Measurements from ENCODE around the gene HESX1.

HESX1 gene

DNA sequence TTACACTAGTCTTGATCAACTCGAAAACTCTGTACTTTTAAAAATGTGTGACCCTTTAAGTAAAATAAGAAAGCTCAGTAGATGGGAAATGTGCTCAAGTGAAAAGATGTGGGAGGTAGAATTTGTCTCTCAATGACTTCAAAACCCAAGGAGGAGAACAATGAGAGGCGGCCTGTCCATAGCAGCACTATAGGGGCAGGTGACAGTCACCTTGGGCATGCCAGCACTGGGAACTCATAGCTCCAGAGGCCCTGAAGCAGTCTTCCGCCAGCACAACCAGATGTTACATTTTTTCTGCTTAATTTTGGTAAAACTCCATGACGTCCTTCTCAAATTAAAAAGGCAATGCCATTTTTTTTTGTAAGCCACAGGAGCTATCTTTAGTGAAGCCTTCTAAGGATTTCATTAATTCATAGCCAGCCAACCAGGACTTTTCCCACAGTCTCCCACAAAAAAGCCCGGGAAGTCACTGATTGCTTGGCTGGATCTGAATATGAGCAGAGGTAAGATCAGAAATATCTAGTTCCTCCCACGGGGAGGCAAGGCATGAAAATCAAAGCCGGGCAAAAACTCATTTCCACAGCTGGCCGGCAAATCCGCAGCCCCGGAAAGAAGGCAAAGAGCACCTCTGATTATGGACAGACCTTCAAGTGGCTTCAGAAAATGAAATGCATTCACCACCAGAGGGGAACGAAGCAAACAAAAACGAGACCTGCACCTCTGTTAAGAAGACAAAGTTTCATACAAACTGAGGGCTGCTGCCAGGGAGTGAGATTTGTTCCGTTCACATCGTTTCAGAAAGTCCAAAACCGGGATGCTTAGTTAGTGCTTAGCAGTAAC is 45.1 kb downstream of the HESX1 start:
- H3K4me2 ChIP-seq (ENCODE audit: low read depth, low read length, poor library complexity, severe bottlenecking), result no peak overlapping the region
- TF ChIP-seq EZH2phosphoT487 (IDR thresholded peaks at IDR 0.05; ENCODE audit: borderline replicate concordance), result no peak
- TF ChIP-seq, protein P1, sequence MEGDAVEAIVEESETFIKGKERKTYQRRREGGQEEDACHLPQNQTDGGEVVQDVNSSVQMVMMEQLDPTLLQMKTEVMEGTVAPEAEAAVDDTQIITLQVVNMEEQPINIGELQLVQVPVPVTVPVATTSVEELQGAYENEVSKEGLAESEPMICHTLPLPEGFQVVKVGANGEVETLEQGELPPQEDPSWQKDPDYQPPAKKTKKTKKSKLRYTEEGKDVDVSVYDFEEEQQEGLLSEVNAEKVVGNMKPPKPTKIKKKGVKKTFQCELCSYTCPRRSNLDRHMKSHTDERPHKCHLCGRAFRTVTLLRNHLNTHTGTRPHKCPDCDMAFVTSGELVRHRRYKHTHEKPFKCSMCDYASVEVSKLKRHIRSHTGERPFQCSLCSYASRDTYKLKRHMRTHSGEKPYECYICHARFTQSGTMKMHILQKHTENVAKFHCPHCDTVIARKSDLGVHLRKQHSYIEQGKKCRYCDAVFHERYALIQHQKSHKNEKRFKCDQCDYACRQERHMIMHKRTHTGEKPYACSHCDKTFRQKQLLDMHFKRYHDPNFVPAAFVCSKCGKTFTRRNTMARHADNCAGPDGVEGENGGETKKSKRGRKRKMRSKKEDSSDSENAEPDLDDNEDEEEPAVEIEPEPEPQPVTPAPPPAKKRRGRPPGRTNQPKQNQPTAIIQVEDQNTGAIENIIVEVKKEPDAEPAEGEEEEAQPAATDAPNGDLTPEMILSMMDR (conservative IDR thresholded peaks at IDR 0.05; ENCODE audit: low read length), result no peak
- H2AFZ ChIP-seq (ENCODE audit: low read length), result no peak overlapping the region
- no peaks in the 10 kb centered on the region for H3K79me2 ChIP-seq (ENCODE audit: insufficient read depth, low read length)
- H3K4me1 ChIP-seq (ENCODE audit: insufficient read depth, low read length, poor library complexity, severe bottlenecking), result peaks cover 40% of the 10 kb centered on the region
- no peak overlapping the region for H3K4me3 ChIP-seq (ENCODE audit: low read length, poor library complexity, severe bottlenecking)
- no peak overlapping the region for H3K9ac ChIP-seq (ENCODE audit: low read depth, low read length, poor library complexity, severe bottlenecking)
- no peaks in the 10 kb centered on the region for H3K9me2 ChIP-seq (replicated peaks; ENCODE audit: low read depth, low read length)
- H3K9me3 ChIP-seq (ENCODE audit: insufficient read depth, low read depth, low read length), result no peaks in the 10 kb centered on the region
- H3K27me3 ChIP-seq (ENCODE audit: insufficient read depth, low read length, poor library complexity, severe bottlenecking), result no peaks in the 10 kb centered on the region
- H3K36me3 ChIP-seq (ENCODE audit: insufficient read depth, low read length), result no peaks in the 10 kb centered on the region
- no peaks in the 10 kb centered on the region for H4K20me1 ChIP-seq (ENCODE audit: insufficient read depth, low read length, poor library complexity, severe bottlenecking)
- H3F3A ChIP-seq (ENCODE audit: low read depth), result no peaks in the 10 kb centered on the region

DNA sequence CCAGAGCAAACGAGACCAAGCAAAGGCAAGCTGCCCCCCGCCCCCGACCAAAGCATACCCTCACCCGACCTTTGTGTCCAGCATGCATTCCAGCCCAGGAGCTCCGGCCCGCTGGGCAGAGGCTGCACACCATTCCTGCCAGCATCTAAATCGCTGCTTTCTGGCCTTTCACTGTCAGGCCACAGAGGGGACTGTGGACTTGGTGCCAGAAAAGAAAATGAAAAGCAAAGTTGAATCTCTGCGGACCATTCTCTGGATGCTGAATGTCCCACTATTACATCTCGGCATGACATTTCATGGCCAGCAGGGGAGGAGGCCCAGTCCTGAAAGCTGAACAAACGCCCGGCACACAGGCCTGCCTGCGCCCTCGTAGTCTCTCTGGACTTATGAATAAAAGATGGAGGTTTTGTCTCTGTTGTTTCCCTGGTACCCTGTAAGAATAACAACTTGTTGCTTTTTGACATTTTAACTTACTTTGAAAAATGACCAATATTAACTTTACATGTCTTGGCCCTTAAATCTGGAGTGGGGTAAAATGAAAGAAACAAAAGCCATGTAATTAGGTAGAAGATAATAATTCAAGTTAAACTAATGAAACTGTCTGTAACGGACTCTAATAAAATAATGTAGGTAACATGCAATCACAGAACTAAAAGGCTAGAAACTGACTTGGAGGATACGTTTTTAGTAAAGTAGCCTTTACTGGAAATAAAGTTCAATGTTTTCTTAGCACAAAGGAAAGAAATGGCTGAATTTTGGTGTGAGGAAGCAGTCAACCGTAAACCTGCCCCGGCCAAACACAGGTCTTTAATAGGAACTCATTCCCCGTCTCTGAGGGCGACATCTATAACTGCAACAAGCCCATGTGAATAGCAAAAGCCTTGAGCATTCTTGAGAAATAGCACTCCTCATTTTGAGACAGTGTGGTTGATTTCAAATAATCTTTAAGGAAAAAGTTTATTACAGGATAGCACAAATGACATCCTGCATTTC is 47.3 kb downstream of the HESX1 start:
- Histone ChIP-seq H3K4me3 (ENCODE audit: low read length, poor library complexity, severe bottlenecking) (no peak overlapping the region), H3K4me2 (ENCODE audit: low read depth, low read length, poor library complexity, severe bottlenecking) (no peak overlapping the region), H3K36me3 (ENCODE audit: insufficient read depth, low read length) (no peaks in the 10 kb centered on the region), H3K9me3 (ENCODE audit: insufficient read depth, low read depth, low read length) (no peaks in the 10 kb centered on the region), H3K9me2 (replicated peaks; ENCODE audit: low read depth, low read length) (no peaks in the 10 kb centered on the region), H3K4me1 (ENCODE audit: insufficient read depth, low read length, poor library complexity, severe bottlenecking) (peaks cover 19% of the 10 kb centered on the region), H3K27me3 (ENCODE audit: insufficient read depth, low read length, poor library complexity, severe bottlenecking) (no peaks in the 10 kb centered on the region), H3F3A (ENCODE audit: low read depth) (no peaks in the 10 kb centered on the region), H4K20me1 (ENCODE audit: insufficient read depth, low read length, poor library complexity, severe bottlenecking) (no peaks in the 10 kb centered on the region), H3K79me2 (ENCODE audit: insufficient read depth, low read length) (no peaks in the 10 kb centered on the region), H2AFZ (ENCODE audit: low read length) (no peak overlapping the region), H3K9ac (ENCODE audit: low read depth, low read length, poor library complexity, severe bottlenecking) (no peak overlapping the region)
- TF ChIP-seq, protein P1 (conservative IDR thresholded peaks at IDR 0.05; ENCODE audit: low read length), result no peak
- TF ChIP-seq EZH2phosphoT487 (IDR thresholded peaks at IDR 0.05; ENCODE audit: borderline replicate concordance), result no peak

DNA sequence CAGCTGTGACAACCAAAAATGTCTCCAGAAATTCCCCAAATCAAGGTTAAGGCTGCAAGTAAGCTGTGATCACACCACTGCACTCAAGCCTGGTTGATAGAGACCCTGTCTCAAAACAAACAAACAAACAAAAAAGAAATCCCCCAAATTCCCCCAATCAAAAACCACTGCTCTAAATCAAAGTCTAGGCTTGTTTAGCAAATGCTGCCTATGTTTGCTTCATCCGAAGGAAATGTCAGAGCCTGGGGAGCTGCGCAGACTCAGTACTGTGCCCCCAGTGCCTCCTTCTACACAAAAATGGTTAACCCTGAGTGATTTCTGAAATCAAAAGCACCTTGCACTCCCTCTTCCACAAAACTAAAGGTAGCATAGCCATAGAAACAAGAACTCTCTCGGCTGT is 48.0 kb downstream of the HESX1 start:
- Histone ChIP-seq H3K4me2 (ENCODE audit: low read depth, low read length, poor library complexity, severe bottlenecking) (no peak overlapping the region), H3K27me3 (ENCODE audit: insufficient read depth, low read length, poor library complexity, severe bottlenecking) (no peaks in the 10 kb centered on the region), H3K79me2 (ENCODE audit: insufficient read depth, low read length) (no peaks in the 10 kb centered on the region), H3K4me3 (ENCODE audit: low read length, poor library complexity, severe bottlenecking) (no peak overlapping the region), H3K9ac (ENCODE audit: low read depth, low read length, poor library complexity, severe bottlenecking) (no peak overlapping the region), H3K9me3 (ENCODE audit: insufficient read depth, low read depth, low read length) (no peaks in the 10 kb centered on the region), H3K9me2 (replicated peaks; ENCODE audit: low read depth, low read length) (no peaks in the 10 kb centered on the region), H2AFZ (ENCODE audit: low read length) (no peak overlapping the region), H4K20me1 (ENCODE audit: insufficient read depth, low read length, poor library complexity, severe bottlenecking) (no peaks in the 10 kb centered on the region), H3K4me1 (ENCODE audit: insufficient read depth, low read length, poor library complexity, severe bottlenecking) (peaks cover 12% of the 10 kb centered on the region), H3F3A (ENCODE audit: low read depth) (no peaks in the 10 kb centered on the region), H3K36me3 (ENCODE audit: insufficient read depth, low read length) (no peaks in the 10 kb centered on the region)
- TF ChIP-seq EZH2phosphoT487 (IDR thresholded peaks at IDR 0.05; ENCODE audit: borderline replicate concordance), result no peak
- TF ChIP-seq, protein P1 (conservative IDR thresholded peaks at IDR 0.05; ENCODE audit: low read length), result no peak

Measured in Loucy (cell line).